ENCODE measurements around the gene EVA1C. TPM values are rescaled to one million over a fixed set of nuclear protein-coding genes. Genes with fewer than 3 reads are reported as not detected.
A peak's percentile ranks its signal among the peaks of the same experiment; 100 is the strongest.
"Not testable (repeated sequence)": the region's sequence is repeated elsewhere in the genome, so short reads cannot be mapped to it uniquely, and the experiment has no call there.

Gene EVA1C
- total RNA-seq, 2 donors from 2014 or later, result 39.2 to 53.5 TPM

GRCh38 chr21:32514275-32515055 lies 102.0 kb downstream of the EVA1C start:
- no peak for DNase-seq (ENCODE audit: low spot score)
- intact Hi-C loops (cut with DNase I), result no loop called here

- intact Hi-C loops (cut with DNase I), result no loop called here
- no peak for DNase-seq (ENCODE audit: low spot score)
Measured at GRCh38 chr21:32515874-32516273, 103.4 kb downstream of the EVA1C start.

GRCh38 chr21:32516756-32517649 lies 104.5 kb downstream of the EVA1C start:
- intact Hi-C loops (cut with DNase I), result no loop called here
- no peak for DNase-seq (ENCODE audit: low spot score)

GRCh38 chr21:32519945-32520874 lies 107.7 kb downstream of the EVA1C start:
- no peak for DNase-seq (ENCODE audit: low spot score)
- intact Hi-C loops (cut with DNase I), result no loop called here

GRCh38 chr21:32520875-32521735 lies 108.6 kb downstream of the EVA1C start:
- intact Hi-C loops (cut with DNase I), result no loop called here
- peak; percentile 95 for DNase-seq (ENCODE audit: low spot score)

GRCh38 chr21:32521736-32522355 lies 109.3 kb downstream of the EVA1C start:
- intact Hi-C loops (cut with DNase I), result no loop called here

GRCh38 chr21:32523463-32523862 lies 111.0 kb downstream of the EVA1C start:
- DNase-seq (ENCODE audit: low spot score), result no peak
- intact Hi-C loops (cut with DNase I), result no loop called here

More at GRCh38 chr21:32521736-32522355, 109.3 kb downstream of the EVA1C start:
- DNase-seq (ENCODE audit: low spot score), result no peak

GRCh38 chr21:32523988-32524719 lies 111.6 kb downstream of the EVA1C start:
- no peak for DNase-seq (ENCODE audit: low spot score)
- intact Hi-C loops (cut with DNase I), result no loop called here

- intact Hi-C loops (cut with DNase I), result no loop called here
Measured at GRCh38 chr21:32525282-32525681, 112.8 kb downstream of the EVA1C start.

GRCh38 chr21:32529679-32530078 lies 117.2 kb downstream of the EVA1C start:
- DNase-seq (ENCODE audit: low spot score), result no peak
- intact Hi-C loops (cut with DNase I), result no loop called here

More at GRCh38 chr21:32525282-32525681, 112.8 kb downstream of the EVA1C start:
- DNase-seq (ENCODE audit: low spot score), result no peak

GRCh38 chr21:32530809-32531208 lies 118.3 kb downstream of the EVA1C start:
- intact Hi-C loops (cut with DNase I); DNase-seq (ENCODE audit: low spot score): not testable (repeated sequence)

- intact Hi-C loops (cut with DNase I); DNase-seq (ENCODE audit: low spot score): not testable (repeated sequence)
Measured at GRCh38 chr21:32531561-32531960, 119.1 kb downstream of the EVA1C start.

- DNase-seq (ENCODE audit: low spot score), result no peak
- intact Hi-C loops (cut with DNase I), result no loop called here
Measured at GRCh38 chr21:32532636-32533035, 120.1 kb downstream of the EVA1C start.

GRCh38 chr21:32533053-32533452 lies 120.5 kb downstream of the EVA1C start:
- DNase-seq (ENCODE audit: low spot score), result no peak
- intact Hi-C loops (cut with DNase I), result no loop called here

GRCh38 chr21:32533611-32534010 lies 121.1 kb downstream of the EVA1C start:
- intact Hi-C loops (cut with DNase I), result no loop called here
- no peak for DNase-seq (ENCODE audit: low spot score)

- DNase-seq (ENCODE audit: low spot score), result no peak
- intact Hi-C loops (cut with DNase I), result no loop called here
Measured at GRCh38 chr21:32534113-32534512, 121.6 kb downstream of the EVA1C start.

GRCh38 chr21:32535612-32536011 lies 123.1 kb downstream of the EVA1C start:
- no peak for DNase-seq (ENCODE audit: low spot score)
- intact Hi-C loops (cut with DNase I), result no loop called here
